Coronary artery (tissue), 2 donors: ENCODE data around the gene IQCK.

Source experiments
- DNase-seq: peaks from one replicate; pipeline ENCODE4 v3.0.0-alpha.2; 2017; ENCODE audit warnings: low spot score
- H3K27ac ChIP-seq, 2 donors: fragments of 200-600 bp; sonication (generic); one replicate each; pipeline ENCODE4 v1.5.1; 2016 to 2019
- H3K4me3 ChIP-seq: fragments of 200-600 bp; sonication (generic); 2 replicates; pipeline ENCODE4 v1.5.1; 2016; ENCODE audit warnings: mild to moderate bottlenecking, moderate library complexity
- TF ChIP-seq, protein P1 (sequence below): fragments of 200-600 bp; sonication (generic); IDR thresholded peaks from one replicate; pipeline ENCODE4 v1.5.1; 2019; ENCODE audit warnings: antibody characterized with exemption

The IQCK gene

DNA sequence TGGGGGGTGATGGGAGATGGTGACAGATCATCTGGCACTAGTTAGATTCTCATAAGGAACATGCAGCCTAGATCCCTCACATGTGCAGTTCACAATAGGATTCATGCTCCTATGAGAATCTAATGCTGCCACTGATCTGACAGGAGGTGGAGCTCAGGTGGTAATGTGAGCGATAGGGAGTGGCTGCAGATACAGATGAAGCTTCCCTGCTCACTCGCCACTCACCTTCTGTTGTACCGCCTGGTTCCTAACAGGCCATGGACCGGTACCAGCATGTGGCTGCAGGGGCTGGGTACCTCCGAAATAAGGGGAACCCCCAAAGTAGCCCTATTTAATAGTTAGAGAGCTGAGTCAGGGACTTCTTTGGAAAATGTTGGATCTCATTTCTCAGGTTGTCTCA, 106.1 kb downstream of the IQCK start:
- H3K4me3 ChIP-seq = no peak overlapping the region
- TF ChIP-seq, protein P1, sequence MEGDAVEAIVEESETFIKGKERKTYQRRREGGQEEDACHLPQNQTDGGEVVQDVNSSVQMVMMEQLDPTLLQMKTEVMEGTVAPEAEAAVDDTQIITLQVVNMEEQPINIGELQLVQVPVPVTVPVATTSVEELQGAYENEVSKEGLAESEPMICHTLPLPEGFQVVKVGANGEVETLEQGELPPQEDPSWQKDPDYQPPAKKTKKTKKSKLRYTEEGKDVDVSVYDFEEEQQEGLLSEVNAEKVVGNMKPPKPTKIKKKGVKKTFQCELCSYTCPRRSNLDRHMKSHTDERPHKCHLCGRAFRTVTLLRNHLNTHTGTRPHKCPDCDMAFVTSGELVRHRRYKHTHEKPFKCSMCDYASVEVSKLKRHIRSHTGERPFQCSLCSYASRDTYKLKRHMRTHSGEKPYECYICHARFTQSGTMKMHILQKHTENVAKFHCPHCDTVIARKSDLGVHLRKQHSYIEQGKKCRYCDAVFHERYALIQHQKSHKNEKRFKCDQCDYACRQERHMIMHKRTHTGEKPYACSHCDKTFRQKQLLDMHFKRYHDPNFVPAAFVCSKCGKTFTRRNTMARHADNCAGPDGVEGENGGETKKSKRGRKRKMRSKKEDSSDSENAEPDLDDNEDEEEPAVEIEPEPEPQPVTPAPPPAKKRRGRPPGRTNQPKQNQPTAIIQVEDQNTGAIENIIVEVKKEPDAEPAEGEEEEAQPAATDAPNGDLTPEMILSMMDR = no peak
- H3K27ac ChIP-seq = no peak overlapping the region
- DNase-seq = no peak

DNA sequence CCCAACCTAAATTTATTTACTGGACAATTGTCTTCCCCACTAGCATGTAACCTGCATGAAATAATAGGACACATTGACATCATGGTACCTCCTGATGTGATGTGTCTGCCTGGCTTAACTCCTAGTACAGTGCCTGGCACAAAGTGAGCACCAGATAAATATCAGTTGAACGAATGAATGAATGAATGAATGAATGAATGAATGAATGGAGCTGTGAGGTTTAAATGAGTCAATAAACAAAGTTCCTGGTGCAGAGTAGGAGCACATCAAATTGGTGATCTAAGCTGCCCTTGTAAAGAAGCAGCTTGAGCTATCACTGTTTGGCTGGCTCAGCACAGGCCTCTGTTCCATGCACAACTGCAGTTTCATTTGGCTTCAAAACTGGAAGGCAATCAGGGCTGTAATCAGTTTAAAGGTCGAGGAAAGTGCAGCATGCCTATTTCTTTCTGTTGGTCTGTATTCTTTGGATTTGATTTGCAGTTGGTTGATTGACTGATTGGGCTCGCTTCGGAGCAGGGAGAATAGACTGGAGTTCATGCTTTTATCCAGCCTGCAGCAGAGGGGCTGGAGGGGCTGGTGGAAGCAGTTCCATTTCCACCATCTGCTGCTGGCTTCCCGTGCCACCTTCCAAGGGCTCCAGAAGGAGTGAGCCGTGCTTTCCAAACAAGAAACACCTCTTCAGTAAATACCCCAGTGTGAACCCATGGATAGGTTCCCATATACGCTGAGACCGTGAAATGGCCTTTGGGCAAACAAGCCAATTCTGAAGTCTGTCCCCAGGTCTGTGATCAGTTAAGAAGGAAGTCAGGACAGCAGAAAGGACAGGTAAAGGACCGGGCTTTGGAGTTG, 112.0 kb downstream of the IQCK start:
- no peak overlapping the region for H3K27ac ChIP-seq
- TF ChIP-seq, protein P1 = no peak
- H3K4me3 ChIP-seq = no peak overlapping the region
- DNase-seq = no peak

DNA sequence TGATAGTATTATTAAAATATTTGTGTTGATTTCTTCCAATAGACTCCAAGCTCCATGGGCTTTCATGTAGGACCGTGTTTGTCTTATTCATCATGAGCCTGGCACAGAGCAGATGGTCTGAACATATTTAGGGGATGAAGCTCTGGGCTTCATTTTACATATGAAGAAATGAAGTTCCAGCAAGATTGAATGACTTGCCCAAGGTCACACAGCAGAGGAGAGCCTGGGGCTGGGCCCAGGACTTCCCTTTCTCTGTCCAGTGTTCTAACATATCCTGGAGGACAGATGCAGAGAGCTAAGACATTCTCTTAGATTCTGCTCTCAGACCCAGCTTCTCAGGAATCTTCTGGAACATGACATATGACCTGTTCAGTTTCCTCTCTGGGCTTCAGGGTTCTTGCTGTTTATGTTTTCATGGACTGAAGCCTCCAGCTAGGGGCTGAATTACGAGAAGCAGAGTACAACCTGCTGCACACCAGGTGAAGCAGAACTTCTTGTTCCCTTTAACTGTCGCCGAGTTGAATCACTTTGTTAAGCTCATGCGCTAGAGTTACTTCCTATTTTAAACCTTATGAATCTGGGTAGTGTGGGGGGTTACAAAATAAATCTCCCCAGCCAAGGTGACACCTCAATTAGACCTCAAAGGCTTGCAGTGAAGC, 113.0 kb downstream of the IQCK start:
- H3K4me3 ChIP-seq = no peak overlapping the region
- no peak for DNase-seq
- TF ChIP-seq, protein P1 = no peak
- no peak overlapping the region for H3K27ac ChIP-seq

DNA sequence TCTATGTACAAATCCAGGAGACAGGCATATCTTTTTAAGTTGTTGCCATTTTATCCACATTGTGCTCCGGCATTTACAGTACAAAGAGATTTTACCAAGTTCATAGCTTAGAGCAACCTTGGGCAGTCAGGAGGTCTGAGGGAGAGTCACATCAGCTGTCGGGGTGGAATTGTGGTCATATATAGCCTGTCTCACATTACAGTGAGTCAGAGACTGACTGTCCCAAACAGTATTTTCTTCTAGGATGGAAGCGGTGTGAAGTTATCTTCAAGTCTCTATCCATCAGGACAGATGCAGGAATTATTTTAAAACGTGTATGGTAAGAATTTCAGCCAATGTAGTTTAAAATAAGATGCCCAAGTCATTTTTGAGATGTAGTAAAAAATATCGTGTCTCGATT, 113.6 kb downstream of the IQCK start:
- H3K4me3 ChIP-seq = no peak overlapping the region
- DNase-seq = no peak
- TF ChIP-seq, protein P1 = no peak
- no peak overlapping the region for H3K27ac ChIP-seq

DNA sequence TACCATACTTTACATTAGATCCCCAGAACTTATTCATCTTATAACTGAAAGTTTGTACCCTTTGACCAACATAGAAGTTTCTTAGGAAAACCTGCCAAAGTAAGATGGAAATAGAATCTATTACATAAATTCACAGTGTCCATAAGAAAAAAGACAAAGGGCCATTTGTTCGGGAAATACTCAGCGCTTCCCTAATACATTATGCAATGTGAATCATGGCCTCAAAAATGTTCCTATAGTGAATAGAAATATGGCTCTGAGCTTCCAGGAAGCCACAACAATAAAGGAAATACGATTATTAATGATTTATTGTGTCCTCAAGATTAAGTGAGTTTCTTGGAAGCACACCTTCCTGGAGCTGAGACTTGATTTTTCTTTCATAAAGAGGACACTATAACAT, 115.1 kb downstream of the IQCK start:
- TF ChIP-seq, protein P1 = no peak
- no peak overlapping the region for H3K27ac ChIP-seq
- H3K4me3 ChIP-seq = no peak overlapping the region
- no peak for DNase-seq

DNA sequence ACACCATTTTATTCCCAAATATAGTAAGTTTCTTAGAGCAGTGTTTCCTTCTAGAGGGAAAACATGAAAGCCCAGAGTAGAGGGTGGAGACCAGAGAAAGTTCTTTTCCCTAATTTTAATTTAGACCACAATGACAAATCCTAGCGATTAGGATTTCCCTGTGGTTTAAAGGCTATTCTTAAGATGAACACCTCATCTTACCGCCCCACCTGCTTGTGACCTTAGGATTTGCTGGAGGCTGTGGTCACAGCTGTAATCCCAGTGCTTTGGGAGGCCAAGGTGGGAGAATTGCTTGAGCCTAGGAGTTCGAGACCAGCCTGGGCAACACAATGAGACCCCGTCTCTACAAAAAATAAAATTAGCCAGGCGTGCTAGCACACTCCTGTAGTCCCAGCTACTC, 115.5 kb downstream of the IQCK start:
- H3K27ac ChIP-seq = no peak overlapping the region
- TF ChIP-seq, protein P1 = no peak

DNA sequence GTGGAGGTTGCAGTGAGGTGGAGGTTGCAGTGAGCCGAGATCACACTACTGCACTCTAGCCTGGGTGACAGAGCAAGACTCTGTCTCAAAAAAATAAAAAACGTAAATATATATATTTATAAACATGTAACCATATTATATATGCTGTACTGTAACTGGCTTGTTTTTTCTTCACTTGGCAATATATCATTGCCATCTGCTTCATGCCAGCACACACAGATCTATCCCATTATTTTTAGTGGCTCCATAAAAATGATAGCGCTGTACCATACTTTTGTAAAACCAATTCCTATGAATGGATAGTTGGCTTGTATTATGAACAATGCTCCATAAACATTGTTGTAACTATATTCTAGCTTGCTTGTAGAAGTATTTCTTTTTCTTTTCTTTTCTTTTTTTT, 117.1 kb downstream of the IQCK start:
- TF ChIP-seq, protein P1 = no peak
- DNase-seq = no peak
- H3K27ac ChIP-seq = no peak overlapping the region
- no peak overlapping the region for H3K4me3 ChIP-seq

More for the DNA sequence above, 115.5 kb downstream of the IQCK start:
- no peak for DNase-seq
- H3K4me3 ChIP-seq = no peak overlapping the region
